Esophagus muscularis mucosa (tissue), 4 donors: Measurements from ENCODE around the gene SFXN3. TPM values are rescaled to one million over a fixed set of nuclear protein-coding genes. Genes with fewer than 3 reads are reported as not detected.

Experiments
- DNase-seq: peaks from one replicate; pipeline ENCODE4 v3.0.0-alpha.2; 2017; ENCODE audit errors: extremely low spot score
- H3K27ac ChIP-seq, 4 donors: fragments of 200-600 bp; sonication (generic); replicated peaks in 1 of 4; 1 replicate in 3 of 4; 2 replicates in 1 of 4; pipeline ENCODE4 v1.5.1; 2016 to 2019; ENCODE audit warnings: mild to moderate bottlenecking in 1 of 4
- H3K27me3 ChIP-seq, 4 donors: fragments of 200-600 bp; sonication (generic); one replicate each; pipeline versions ENCODE4 v1.5.1 to v1.6.0; 2016 to 2019
- H3K36me3 ChIP-seq, 4 donors: fragments of 200-600 bp; sonication (generic); one replicate each; pipeline ENCODE4 v1.5.1; 2016 to 2019
- H3K4me1 ChIP-seq, 4 donors: fragments of 200-600 bp; sonication (generic); one replicate each; pipeline ENCODE4 v1.5.1; 2016 to 2019
- H3K4me3 ChIP-seq, 4 donors: fragments of 200-600 bp; sonication (generic); 1 replicate in 2 of 4; 2 replicates in 2 of 4; pipeline ENCODE4 v1.5.1; 2016 to 2019; ENCODE audit warnings: mild to moderate bottlenecking in 4 of 4, moderate library complexity in 1 of 4
- H3K9me3 ChIP-seq, 4 donors: fragments of 200-600 bp; sonication (generic); 1 replicate in 3 of 4; 2 replicates in 1 of 4; pipeline ENCODE4 v1.5.1; 2016 to 2019
- EP300 ChIP-seq: sonication (generic); formaldehyde crosslinking; IDR thresholded peaks from one replicate; pipeline ENCODE4 v1.6.1; 2017; ENCODE audit warnings: antibody characterized with exemption
- POLR2A ChIP-seq: fragments of 450-650 bp; IDR thresholded peaks from one replicate; pipeline ENCODE4 v1.6.1; 2017; ENCODE audit warnings: antibody characterized with exemption, moderate library complexity, mild to moderate bottlenecking, low read depth
- POLR2AphosphoS5 ChIP-seq, 2 donors: sonication (generic); formaldehyde crosslinking; IDR thresholded peaks; one replicate each; pipeline ENCODE4 v1.6.1; 2017; ENCODE audit warnings: antibody characterized with exemption in 2 of 2
- WGBS: methylation state at CpG from one replicate; pipeline ENCODE4 v1.1.5; 2018; 5-methylcytosine and 5-hydroxymethylcytosine counted together
- intact Hi-C: fragments of 100-400 bp; cut with DNase I; formaldehyde crosslinking; loops from one replicate; pipeline ENCODE4 v1.15.1; 2023
- total RNA-seq, 4 donors: library from RNA; depleted of rRNA; stranded (reverse); fragments of >200 nt; gene quantifications; one replicate each; pipeline versions ENCODE4 v1.1.0 to v1.2.1, GENCODE V29; 2016
- TF ChIP-seq, protein P1 (sequence below), 3 experiments: fragments of 200-600 bp in 2 of 3; fragments of 450-650 bp in 1 of 3; sonication (generic) in 2 of 3; IDR thresholded peaks; one replicate each; pipeline ENCODE4 v1.5.1; 2017 to 2019; ENCODE audit warnings: antibody characterized with exemption in 3 of 3, mild to moderate bottlenecking in 2 of 3, moderate library complexity in 1 of 3

Gene SFXN3
- total RNA-seq, 4 donors from 2014 or later = 40.9 to 95.5 (median 76.1) TPM

GRCh38 chr10:101089520-101090299 lies 58.7 kb downstream of the SFXN3 start:
- DNase-seq = no peak
- 79% methylated on average over 10 of the region's 11 CpGs for WGBS
- no peaks in the 10 kb centered on the region for H3K36me3 ChIP-seq
- no peak for TF ChIP-seq POLR2AphosphoS5 (IDR thresholded peaks at IDR 0.05)
- TF ChIP-seq, protein P1, sequence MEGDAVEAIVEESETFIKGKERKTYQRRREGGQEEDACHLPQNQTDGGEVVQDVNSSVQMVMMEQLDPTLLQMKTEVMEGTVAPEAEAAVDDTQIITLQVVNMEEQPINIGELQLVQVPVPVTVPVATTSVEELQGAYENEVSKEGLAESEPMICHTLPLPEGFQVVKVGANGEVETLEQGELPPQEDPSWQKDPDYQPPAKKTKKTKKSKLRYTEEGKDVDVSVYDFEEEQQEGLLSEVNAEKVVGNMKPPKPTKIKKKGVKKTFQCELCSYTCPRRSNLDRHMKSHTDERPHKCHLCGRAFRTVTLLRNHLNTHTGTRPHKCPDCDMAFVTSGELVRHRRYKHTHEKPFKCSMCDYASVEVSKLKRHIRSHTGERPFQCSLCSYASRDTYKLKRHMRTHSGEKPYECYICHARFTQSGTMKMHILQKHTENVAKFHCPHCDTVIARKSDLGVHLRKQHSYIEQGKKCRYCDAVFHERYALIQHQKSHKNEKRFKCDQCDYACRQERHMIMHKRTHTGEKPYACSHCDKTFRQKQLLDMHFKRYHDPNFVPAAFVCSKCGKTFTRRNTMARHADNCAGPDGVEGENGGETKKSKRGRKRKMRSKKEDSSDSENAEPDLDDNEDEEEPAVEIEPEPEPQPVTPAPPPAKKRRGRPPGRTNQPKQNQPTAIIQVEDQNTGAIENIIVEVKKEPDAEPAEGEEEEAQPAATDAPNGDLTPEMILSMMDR (IDR thresholded peaks at IDR 0.05) = no peak
- TF ChIP-seq POLR2A = no peak
- no peak for TF ChIP-seq EP300
- no peak overlapping the region for H3K27ac ChIP-seq
- intact Hi-C loops = no loop called here
- no peaks in the 10 kb centered on the region for H3K4me1 ChIP-seq
- no peaks in the 10 kb centered on the region for H3K9me3 ChIP-seq
- peaks cover 0 to 97% (median 19%) of the 10 kb centered on the region in 4 donors for H3K27me3 ChIP-seq
- no peak overlapping the region for H3K4me3 ChIP-seq

- TF ChIP-seq POLR2AphosphoS5 (IDR thresholded peaks at IDR 0.05) (no peak), POLR2A (no peak), EP300 (no peak)
- TF ChIP-seq, protein P1 (IDR thresholded peaks at IDR 0.05) = no peak
- H3K4me1 ChIP-seq = no peaks in the 10 kb centered on the region
- no peaks in the 10 kb centered on the region for H3K36me3 ChIP-seq
- H3K27ac ChIP-seq = no peak overlapping the region
- H3K9me3 ChIP-seq = no peaks in the 10 kb centered on the region
- H3K4me3 ChIP-seq = no peak overlapping the region
- DNase-seq = no peak
- intact Hi-C loops = no loop called here
- peaks cover 0 to 97% (median 20%) of the 10 kb centered on the region in 4 donors for H3K27me3 ChIP-seq
- 81% methylated on average over 5 of the region's 5 CpGs for WGBS
Observed at GRCh38 chr10:101090597-101090996, 59.6 kb downstream of the SFXN3 start.

Other genes starting within 250 kb of the SFXN3 start
- 10 to 100 TPM; 19.1 to 34.1 (median 20.8) TPM for gene SLF2, start 118.3 kb upstream of the SFXN3 start, total RNA-seq
- gene SEMA4G, start 61.7 kb upstream of the SFXN3 start, total RNA-seq = 1 to 10 TPM in 3 of 4 donors, under 1 TPM in 1; 0.66 to 2.5 (median 1.4) TPM
- 10 to 100 TPM; 54.4 to 98.8 (median 82.4) TPM for gene MRPL43, start 43.7 kb upstream of the SFXN3 start, total RNA-seq
- gene TWNK, start 43.7 kb upstream of the SFXN3 start, total RNA-seq = 10 to 100 TPM in 2 of 4 donors, 1 to 10 TPM in 2; 3.7 to 11.1 (median 9.0) TPM
- 100 to 1,000 TPM in 3 of 4 donors, 10 to 100 TPM in 1; 90.5 to 209 (median 162) TPM for gene LZTS2, start 31.4 kb upstream of the SFXN3 start, total RNA-seq
- gene PDZD7, start 105 bp upstream of the SFXN3 start, total RNA-seq = under 1 TPM; under 0.01 to 0.75 (median 0.39) TPM
- 1 to 10 TPM; 1.0 to 4.0 (median 2.6) TPM for gene KAZALD1, start 30.8 kb downstream of the SFXN3 start, total RNA-seq
- not detected for gene TLX1, start 100.1 kb downstream of the SFXN3 start, total RNA-seq
- not detected for gene LBX1, start 198.2 kb downstream of the SFXN3 start, total RNA-seq